SK-MEL-5 (cell line): ENCODE measurements around the gene DGKA. TPM values are rescaled to one million over a fixed set of nuclear protein-coding genes. Genes with fewer than 3 reads are reported as not detected.
"Not testable (repeated sequence)": the region's sequence is repeated elsewhere in the genome, so short reads cannot be mapped to it uniquely, and the experiment has no call there.

Experiments
- DNase-seq: peaks from one replicate; pipeline ENCODE4 v3.0.0-alpha.2; 2016; ENCODE audit warnings: low read depth, low spot score
- in situ Hi-C: cut with HindIII; loops from 2 replicates; pipeline ENCODE4 v1.10.0; 2016; ENCODE audit warnings: low sequenced_read_pairs, high pct_unique_total_duplicates, low pct_unique_long_range_greater_than_20kb
- total RNA-seq: library from RNA; depleted of rRNA; stranded (reverse); fragments of >200 nt; shearing (Covaris generic); gene quantifications from 2 replicates; pipeline ENCODE4 v1.2.3, GENCODE V29; 2014

Gene DGKA
- total RNA-seq, 1 experiment from 2014 or later, result 5.7 TPM

DNA sequence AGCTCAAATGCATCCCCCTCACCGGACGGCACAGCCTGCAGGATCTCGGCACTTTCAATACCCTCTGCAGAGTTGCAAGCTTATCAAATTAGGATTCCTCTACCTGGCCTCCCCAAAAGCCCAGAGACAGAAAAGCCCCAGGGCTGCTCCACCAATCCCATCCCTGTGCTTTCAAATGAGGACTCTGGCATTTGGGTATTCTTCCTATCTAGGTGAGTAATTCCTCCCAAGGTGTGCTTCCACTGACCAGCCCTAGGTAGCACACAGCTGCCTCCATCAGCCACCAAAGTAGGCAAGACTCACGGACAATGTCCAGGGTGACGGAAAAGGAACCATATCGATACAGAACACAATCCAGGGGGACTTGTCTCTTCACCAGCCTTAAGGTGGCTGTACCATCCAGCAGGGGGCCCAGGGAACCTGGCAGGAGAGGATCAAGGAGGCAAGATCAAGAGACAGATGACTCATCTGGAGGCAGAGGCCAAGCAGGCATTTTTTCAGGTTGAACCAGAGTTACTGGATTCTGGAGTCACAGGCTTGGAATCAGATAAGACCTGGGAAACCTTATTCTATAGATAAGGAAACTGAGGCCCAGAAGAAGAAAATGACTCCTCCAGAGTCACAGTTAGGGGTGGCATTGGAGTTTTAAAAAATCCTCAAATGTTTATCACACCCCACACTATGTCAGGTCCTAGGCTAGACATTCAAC is 25.0 kb downstream of the DGKA start:
- in situ Hi-C loops, result no loop called here
- DNase-seq, result peak; percentile 44

DNA sequence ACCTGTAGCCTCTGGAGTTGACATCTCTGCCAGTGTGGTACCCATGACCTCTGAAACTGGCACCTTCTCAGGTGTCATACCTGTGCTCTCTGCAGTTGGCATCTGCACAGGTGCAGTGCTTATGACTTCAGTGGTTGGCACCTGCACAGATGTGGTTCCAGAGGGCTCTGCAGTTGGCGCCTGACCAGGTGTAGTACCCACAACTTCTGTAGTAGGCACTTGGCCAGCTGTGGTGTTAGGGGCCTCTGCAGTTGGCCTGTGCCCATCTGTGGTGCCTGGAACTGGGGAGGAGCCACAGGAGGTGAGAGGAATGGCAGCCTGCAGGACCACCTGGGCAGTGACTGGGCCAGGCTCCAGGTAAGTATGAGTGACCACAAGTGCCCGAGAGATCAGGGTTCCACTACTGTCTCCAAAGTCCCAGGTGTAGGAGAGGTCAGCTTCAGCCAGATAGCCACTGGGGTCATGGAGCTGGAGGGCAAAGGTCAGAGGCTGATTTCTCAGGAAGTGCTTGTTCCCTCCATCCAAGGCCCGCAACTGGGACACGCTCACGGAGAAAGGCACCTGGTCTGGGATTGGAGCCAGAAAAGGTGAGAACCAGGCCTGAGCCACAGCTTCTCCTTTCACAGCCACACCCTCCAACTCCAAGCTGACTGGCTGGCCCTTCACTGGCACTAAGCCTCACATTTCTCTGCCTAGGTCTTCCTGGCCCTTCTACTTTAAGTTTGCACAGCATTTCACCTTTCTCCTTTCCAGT is 26.3 kb downstream of the DGKA start:
- DNase-seq, result no peak
- in situ Hi-C loops, result no loop called here

DNA sequence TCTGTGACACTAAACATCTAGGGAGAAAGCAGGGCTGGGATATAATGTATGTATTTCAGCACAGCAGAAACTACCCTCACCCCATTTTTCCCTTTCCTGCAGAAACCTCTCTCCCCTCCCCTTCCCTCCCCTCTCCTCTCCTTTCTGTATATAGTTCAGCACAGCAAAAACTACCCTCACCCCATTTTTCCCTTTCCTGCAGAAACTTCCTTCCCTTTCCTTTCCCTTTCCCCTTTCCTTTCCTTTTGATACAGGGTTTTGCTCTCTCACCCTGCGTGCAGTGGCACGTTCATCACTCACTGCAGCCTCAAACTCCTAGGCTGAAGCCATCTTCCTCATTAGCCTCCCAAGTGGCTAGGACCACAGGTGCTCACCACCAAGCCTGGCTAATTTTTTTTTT is 32.8 kb downstream of the DGKA start:
- in situ Hi-C loops, result no loop called here
- DNase-seq, result peak; percentile 63

DNA sequence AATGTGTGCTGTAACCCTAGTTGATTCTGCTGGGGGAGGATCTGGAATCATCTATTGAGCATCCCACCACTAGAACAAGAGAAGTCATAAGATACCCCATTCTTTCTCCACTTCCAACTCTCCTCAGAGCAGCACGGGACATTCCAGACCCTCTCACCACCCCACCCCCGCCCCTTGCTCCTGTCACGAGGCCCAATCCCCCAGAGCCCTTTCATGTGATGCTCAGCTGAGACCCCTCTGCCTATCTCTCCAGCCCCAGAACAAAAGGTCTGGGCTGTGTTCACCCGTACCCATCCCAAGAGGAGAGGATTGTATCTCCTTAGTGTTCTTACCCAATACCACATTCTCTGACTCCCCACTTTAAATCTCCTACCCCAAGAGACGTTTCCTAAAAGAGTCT is 34.3 kb downstream of the DGKA start:
- in situ Hi-C loops, result no loop called here
- peak; percentile 93 for DNase-seq

DNA sequence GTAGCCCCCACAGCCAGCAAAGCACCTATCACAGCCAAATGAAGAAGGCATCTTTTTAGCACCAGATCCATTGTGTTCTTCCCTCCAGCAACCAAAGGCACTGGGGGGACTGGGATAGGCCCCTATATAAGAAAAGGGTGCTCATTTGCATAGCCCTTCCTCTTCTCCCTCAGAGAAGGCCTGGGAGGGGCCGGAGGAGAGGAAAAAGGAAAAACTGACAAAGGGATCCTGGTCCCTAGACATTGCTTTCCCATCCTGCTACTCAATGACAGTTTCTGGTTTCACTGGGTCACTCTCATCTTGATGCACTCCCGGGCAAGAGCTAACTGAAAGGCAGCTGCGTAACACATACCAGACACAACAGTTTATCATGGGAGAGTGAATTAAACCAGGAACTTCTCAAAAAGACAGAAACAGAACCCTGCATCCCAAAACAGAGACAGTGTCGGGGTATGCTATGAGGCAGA is 35.0 kb downstream of the DGKA start, which contains the start of gene PMEL:
Gene PMEL (minus strand): TSS at position 102 of the 467 bp plus-strand sequence. CDS start 31 bp downstream, at position 71.
- in situ Hi-C loops, result no loop called here
- DNase-seq, result peak; percentile 96

DNA sequence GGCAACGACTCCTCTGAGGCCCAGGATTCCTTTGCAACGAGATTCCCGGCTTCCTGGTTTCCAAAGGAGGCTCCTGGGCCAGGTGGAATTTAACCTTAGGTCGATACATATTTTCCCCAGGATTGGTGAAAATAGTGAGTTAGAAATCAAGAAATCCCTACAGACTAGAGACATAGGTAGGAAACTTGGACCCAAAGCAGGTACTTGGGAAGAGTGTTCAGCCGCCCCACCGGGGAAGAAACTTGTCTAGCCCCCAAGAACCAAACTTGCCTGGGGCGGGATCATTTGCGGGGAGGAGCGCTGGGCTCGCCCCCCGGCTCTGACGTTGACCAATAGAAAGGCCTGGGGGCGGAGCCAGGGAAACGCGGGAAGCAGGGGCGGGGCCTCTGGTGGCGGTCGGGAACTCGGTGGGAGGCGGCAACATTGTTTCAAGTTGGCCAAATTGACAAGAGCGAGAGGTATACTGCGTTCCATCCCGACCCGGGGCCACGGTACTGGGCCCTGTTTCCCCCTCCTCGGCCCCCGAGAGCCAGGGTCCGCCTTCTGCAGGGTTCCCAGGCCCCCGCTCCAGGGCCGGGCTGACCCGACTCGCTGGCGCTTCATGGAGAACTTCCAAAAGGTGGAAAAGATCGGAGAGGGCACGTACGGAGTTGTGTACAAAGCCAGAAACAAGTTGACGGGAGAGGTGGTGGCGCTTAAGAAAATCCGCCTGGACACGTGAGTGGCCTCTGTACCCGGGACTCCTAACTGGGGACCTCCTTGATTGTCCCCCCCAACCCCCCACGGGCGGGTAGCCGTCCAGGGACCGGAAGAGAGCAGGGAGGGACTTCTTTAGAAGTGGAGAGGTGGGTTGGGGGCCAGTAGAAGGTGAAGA is 35.7 kb downstream of the DGKA start, which contains the start of gene CDK2:
Gene CDK2 (plus strand): TSS at position 423 of the 874 bp plus-strand sequence. CDS start 179 bp downstream, at position 602.
- in situ Hi-C loops, result no loop called here
- DNase-seq, result peak; percentile 95

DNA sequence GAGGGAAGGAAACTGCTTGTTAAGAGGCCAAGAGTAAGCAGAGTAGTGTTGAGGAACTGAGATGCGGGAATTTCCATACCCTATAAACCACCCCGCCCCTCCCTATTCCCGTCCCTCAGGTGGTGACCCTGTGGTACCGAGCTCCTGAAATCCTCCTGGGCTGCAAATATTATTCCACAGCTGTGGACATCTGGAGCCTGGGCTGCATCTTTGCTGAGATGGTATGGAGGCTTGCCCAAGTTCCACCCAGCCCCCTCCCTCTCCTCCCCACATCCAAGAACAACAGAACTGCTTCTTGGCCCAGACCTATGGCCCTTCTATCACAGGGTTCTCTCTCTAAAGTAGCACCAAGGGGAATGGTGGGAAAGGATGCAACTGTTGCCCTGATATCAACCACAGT is 38.4 kb downstream of the DGKA start:
- in situ Hi-C loops, result no loop called here
- DNase-seq, result peak; percentile 62

DNA sequence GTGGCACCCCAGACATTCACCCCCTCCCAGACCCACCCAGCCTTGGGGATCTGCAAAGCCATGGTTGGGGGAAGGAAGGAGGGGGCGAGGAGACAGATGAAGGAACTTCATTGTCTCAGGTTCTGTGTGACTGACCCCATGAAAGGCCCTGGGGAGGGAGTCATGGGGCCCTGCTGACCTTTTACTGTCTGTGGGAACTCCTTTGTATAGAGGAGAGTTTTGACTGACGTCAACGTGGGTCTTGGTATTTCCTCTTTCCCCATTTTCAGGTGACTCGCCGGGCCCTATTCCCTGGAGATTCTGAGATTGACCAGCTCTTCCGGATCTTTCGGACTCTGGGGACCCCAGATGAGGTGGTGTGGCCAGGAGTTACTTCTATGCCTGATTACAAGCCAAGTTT is 39.8 kb downstream of the DGKA start:
- in situ Hi-C loops, result no loop called here
- peak; percentile 100 for DNase-seq

DNA sequence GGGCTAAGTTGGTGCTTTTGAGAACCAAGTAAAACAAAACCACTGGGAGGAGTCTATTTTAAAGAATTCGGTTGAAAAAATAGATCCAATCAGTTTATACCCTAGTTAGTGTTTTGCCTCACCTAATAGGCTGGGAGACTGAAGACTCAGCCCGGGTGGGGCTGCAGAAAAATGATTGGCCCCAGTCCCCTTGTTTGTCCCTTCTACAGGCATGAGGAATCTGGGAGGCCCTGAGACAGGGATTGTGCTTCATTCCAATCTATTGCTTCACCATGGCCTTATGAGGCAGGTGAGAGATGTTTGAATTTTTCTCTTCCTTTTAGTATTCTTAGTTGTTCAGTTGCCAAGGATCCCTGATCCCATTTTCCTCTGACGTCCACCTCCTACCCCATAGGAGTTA is 41.1 kb downstream of the DGKA start:
- DNase-seq, result peak; percentile 89
- in situ Hi-C loops, result no loop called here

DNA sequence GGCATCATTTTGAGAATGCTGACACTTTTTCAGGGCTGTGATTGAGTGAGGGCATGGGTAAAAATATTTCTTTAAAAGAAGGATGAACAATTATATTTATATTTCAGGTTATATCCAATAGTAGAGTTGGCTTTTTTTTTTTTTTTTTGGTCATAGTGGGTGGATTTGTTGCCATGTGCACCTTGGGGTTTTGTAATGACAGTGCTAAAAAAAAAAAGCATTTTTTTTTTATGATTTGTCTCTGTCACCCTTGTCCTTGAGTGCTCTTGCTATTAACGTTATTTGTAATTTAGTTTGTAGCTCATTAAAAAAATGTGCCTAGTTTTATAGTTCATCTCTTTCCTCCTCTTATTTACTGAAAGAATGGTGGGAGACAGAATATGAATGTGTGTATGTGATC is 41.5 kb downstream of the DGKA start:
- in situ Hi-C loops, result no loop called here
- DNase-seq, result no peak

DNA sequence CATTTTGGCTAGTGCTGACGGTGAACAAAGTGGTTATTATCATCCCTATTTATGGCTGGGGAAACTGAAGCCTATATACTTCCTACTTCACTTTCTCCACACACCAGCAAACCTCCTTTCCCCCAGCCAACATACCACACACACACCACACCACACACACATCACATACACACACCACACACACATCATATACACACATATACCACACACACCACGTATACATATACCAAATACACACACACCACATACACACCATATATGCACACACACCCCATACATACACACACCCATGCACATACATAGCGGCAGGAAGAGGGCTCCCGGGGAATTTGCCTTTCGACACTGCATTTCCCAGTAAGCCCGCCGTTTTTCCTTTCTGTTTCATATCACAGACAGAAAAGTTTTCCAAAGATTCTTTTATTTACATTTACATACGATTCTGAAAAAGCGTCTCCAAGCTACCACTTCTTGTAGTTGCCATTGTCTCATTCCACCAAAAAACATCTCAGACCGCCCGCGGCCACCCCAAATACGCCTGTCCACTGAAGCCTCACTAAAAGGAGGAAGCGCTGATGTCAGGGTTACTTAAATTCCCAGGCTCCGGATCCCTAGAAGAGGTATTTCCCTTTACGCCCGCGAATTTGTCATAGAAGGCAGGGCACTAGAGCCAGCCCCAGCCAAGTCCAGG is 42.1 kb downstream of the DGKA start:
- in situ Hi-C loops, result no loop called here
- DNase-seq, result peak; percentile 53

DNA sequence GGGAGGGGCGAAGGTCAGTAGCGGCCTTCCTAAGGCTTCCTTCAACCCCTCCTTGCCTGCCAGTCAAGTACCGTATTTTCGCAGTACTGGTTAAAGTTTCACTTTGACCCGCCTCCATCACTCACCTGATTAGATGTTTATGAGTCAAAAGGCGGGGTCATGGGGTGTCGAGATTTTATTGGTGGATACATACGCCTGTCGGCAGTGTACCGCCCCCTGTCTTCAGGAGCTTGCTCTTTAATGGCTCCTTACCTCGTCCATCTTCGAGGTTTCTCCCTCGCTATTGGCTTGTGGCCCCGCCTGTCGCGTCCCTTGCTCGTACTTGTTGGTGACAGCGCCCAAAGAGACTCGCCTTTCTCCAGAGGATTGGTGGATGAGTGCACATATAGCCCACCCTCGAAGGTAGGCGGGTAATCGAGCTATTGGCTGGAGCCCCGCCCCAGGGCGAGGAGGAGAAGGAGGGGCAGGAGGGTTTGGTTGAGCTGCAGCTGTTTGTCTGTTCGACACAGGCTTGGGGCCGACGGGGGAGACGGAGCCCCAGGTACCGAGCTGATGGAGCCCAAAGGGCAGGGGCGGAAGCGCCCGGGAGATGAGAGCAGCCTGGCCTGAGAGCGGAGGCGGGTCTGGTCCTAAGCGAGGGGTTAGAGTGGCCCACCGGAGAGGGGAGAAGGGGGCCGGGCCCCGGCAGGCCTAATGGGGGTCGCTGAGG is 42.8 kb downstream of the DGKA start, which contains the start of gene RAB5B:
Gene RAB5B (plus strand): TSS at position 480 of the 709 bp plus-strand sequence. CDS start 12,883 bp downstream, outside the sequence.
- in situ Hi-C loops, result no loop called here
- DNase-seq, result peak; percentile 100

DNA sequence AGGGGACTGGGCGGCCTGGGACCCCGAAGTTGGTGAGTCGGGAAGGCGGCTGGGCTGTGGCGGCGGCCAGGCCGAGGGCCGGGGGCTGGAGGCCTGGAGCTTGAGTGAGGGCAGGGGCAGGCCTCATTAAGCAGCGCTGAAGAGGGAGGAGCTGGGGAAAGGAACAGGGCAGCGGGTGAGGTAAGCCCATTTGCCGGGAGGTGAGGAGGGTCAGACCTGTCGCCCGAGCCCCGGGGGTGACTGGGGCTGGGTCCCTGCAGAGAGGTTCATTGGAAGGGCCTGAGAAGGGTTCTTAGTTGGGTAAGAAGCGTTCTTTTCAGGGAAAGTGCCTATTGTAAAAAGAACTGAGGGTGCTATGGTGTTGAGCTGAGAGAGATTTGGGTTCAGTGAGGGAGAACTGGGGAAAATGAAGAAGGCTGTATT is 43.4 kb downstream of the DGKA start:
- in situ Hi-C loops, result no loop called here
- peak; percentile 55 for DNase-seq

DNA sequence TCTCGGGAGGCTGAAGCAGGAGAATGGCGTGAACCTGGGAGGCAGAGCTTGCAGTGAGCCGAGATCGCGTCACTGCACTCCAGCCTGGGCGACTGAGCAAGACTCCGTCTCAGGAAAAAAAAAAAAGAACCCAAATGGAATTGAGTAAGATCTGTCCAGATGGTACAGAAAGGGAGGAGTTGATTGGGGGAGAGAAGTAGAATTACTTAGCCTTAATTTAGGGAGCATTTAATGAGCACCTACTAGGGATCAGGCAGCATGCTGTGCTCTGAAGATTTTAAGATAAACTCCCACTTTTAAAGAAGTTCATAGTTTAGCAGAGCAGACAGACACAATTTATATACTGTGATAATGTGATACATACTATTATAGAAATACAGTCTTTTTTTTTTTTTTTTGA is 47.4 kb downstream of the DGKA start:
- in situ Hi-C loops, result no loop called here
- DNase-seq, result no peak

DNA sequence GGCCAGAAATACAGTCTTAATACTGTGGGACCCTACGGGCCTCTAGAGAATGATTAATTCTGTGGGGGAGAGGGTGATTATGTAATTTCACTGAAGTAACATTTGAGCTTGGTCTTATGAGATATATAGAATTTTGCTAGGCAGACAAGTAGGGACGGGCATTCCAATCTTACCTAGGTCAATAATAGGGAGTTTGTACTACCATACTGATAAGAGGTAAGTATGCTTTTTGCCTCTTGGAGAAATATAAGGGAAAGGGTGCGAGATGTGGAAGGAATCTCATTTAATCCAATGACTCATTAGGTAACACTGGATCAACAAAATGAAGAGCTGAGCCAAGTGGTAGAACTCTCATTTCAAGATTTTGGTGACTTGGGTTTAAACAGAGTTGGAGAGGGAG is 48.1 kb downstream of the DGKA start:
- in situ Hi-C loops, result no loop called here
- no peak for DNase-seq

DNA sequence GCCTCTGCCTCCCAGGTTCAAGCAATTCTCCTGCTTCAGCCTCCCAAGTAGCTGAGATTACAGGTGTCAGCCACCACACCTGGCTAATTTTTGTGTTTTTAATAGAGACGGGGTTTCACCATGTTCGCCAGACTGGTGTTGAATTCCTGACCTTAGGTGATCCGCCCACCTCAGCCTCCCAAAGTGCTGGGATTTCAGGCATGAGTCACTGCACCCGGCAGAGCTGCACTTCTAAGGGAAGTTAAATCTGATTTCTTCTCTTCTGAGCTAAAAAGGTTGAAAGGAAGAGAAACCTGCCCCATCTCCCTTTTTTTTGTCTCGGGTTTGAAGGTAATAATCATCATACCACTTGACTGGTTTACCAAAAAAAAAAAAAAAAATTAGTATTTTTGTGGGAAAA is 50.9 kb downstream of the DGKA start:
- DNase-seq, in situ Hi-C loops: not testable (repeated sequence)
